Pulmonary artery endothelial cell (primary cell): ENCODE data around the gene EIF3C. TPM values are rescaled to one million over a fixed set of nuclear protein-coding genes. Genes with fewer than 3 reads are reported as not detected.
"Not testable (repeated sequence)": the region's sequence is repeated elsewhere in the genome, so short reads cannot be mapped to it uniquely, and the experiment has no call there.

Experiments used
- DNase-seq: peaks from one replicate; pipeline ENCODE4 v3.0.0-alpha.2; 2011; ENCODE audit warnings: low read depth, low spot score
- total RNA-seq: library from RNA; depleted of rRNA; stranded (reverse); fragments of >200 nt; gene quantifications from 2 replicates; pipeline ENCODE4 v1.2.3, GENCODE V29; 2014

The EIF3C gene
- total RNA-seq, 1 donor from 2014 or later = 451 TPM

GRCh38 chr16:28750469-28751067 lies 39.3 kb downstream of the EIF3C start:
- not testable (repeated sequence) for DNase-seq

- DNase-seq = not testable (repeated sequence)
Observed at GRCh38 chr16:28751487-28751886, 40.2 kb downstream of the EIF3C start, which contains the start of gene NPIPB9. NPIPB9 (plus strand) TSS chr16:28751787.

- not testable (repeated sequence) for DNase-seq
Observed at GRCh38 chr16:28781697-28782096, 70.4 kb downstream of the EIF3C start.

GRCh38 chr16:28782357-28782756 lies 71.1 kb downstream of the EIF3C start:
- DNase-seq = not testable (repeated sequence)

Other genes starting within 250 kb of the EIF3C start
- gene NPIPB7, start 239.1 kb upstream of the EIF3C start, total RNA-seq = not detected in 2 replicates
- gene CLN3, start 219.4 kb upstream of the EIF3C start, total RNA-seq = 12.7 and 19.4 TPM in 2 replicates
- gene APOBR, start 216.8 kb upstream of the EIF3C start, total RNA-seq = not detected in 2 replicates
- not detected in 2 replicates for gene IL27, start 204.6 kb upstream of the EIF3C start, total RNA-seq
- gene NUPR1, start 172.5 kb upstream of the EIF3C start, total RNA-seq = 2.5 and 11.4 TPM in 2 replicates
- 8.3 and 8.9 TPM in 2 replicates for gene SGF29, start 157.5 kb upstream of the EIF3C start, total RNA-seq
- 0.07 TPM in 1 of 2 replicates, not detected in the other for gene SULT1A2, start 114.4 kb upstream of the EIF3C start, total RNA-seq
- gene SULT1A1, start 101.4 kb upstream of the EIF3C start, total RNA-seq = 13.1 and 17.3 TPM in 2 replicates
- gene NPIPB8, start 73.4 kb upstream of the EIF3C start, total RNA-seq = not detected in 2 replicates
- 0.99 TPM in 1 of 2 replicates, not detected in the other for gene NPIPB9, start 40.3 kb downstream of the EIF3C start, total RNA-seq
- gene ATXN2L, start 111.5 kb downstream of the EIF3C start, total RNA-seq = 27.4 and 32.2 TPM in 2 replicates
- 180 and 199 TPM in 2 replicates for gene TUFM, start 134.9 kb downstream of the EIF3C start, total RNA-seq
- gene SH2B1, start 152.4 kb downstream of the EIF3C start, total RNA-seq = 10.6 and 12.1 TPM in 2 replicates
- gene ATP2A1, start 167.0 kb downstream of the EIF3C start, total RNA-seq = 0.20 and 0.28 TPM in 2 replicates
- 40.8 and 44.8 TPM in 2 replicates for gene RABEP2, start 213.8 kb downstream of the EIF3C start, total RNA-seq
- 0.25 TPM in 1 of 2 replicates, not detected in the other for gene CD19, start 220.5 kb downstream of the EIF3C start, total RNA-seq
- 20.5 and 27.5 TPM in 2 replicates for gene NFATC2IP, start 239.5 kb downstream of the EIF3C start, total RNA-seq